HepG2 (cell line): Measurements from ENCODE around the gene PGA4. TPM values are rescaled to one million over a fixed set of nuclear protein-coding genes. Genes with fewer than 3 reads are reported as not detected.

ENCODE experiments used
- HES4 ChIP-seq: sonication (generic); formaldehyde crosslinking; IDR thresholded peaks from 2 replicates; pipeline ENCODE4 v1.9.0; 2021; ENCODE audit warnings: mild to moderate bottlenecking, missing genetic modification reagents, borderline replicate concordance
- ISX ChIP-seq: sonication (generic); formaldehyde crosslinking; conservative IDR thresholded peaks from 2 replicates; pipeline ENCODE4 v1.5.0; 2020; ENCODE audit warnings: missing genetic modification reagents
- KDM5B ChIP-seq: sonication (generic); formaldehyde crosslinking; IDR thresholded peaks from 2 replicates; pipeline ENCODE4 v1.4.0; 2020; ENCODE audit warnings: missing genetic modification reagents, mild to moderate bottlenecking, borderline replicate concordance
- PHF20 ChIP-seq: sonication (generic); formaldehyde crosslinking; IDR thresholded peaks from 2 replicates; pipeline ENCODE4 v1.5.0; 2020; ENCODE audit warnings: mild to moderate bottlenecking, missing genetic modification reagents
- POLR2AphosphoS5 ChIP-seq: IDR thresholded peaks from 2 replicates; pipeline ENCODE4 v1.6.1; 2012; ENCODE audit warnings: low read depth, low read length
- ZFP36L1 ChIP-seq: sonication (generic); formaldehyde crosslinking; IDR thresholded peaks from 2 replicates; pipeline ENCODE4 v1.8.0; 2022; ENCODE audit warnings: mild to moderate bottlenecking, missing genetic modification reagents, moderate library complexity
- ZNF672 ChIP-seq: sonication (generic); formaldehyde crosslinking; IDR thresholded peaks from 2 replicates; pipeline ENCODE4 v1.8.1; 2022; ENCODE audit warnings: missing genetic modification reagents
- ZNF788 ChIP-seq: sonication (generic); formaldehyde crosslinking; IDR thresholded peaks from 2 replicates; pipeline ENCODE4 v1.5.0; 2020; ENCODE audit warnings: mild to moderate bottlenecking, missing genetic modification reagents, borderline replicate concordance
- ZNF839 ChIP-seq: sonication (generic); formaldehyde crosslinking; IDR thresholded peaks from 2 replicates; pipeline ENCODE4 v1.4.0; 2020; ENCODE audit warnings: missing genetic modification reagents, mild to moderate bottlenecking, borderline replicate concordance
- polyA plus RNA-seq, 8 experiments: library from polyadenylated mRNA; depleted of rRNA in 3 of 8; stranded (reverse) in 7 of 8; unstranded in 1 of 8; fragments of >200 nt; fragmentation: Illumina TruSeq in 4 of 8; extraction: Trizol in 4 of 8; gene quantifications; 2 replicates each; pipeline versions ENCODE4 v1.2.1 to v1.2.3, GENCODE V29; 2011 to 2016; ENCODE audit warnings: low read depth in 4 of 8, missing spikeins in 1 of 8, mixed read lengths in 1 of 8; ENCODE audit not compliant: insufficient read depth in 1 of 8
- total RNA-seq, 5 experiments: library from RNA; depleted of rRNA; stranded (reverse); fragments of >200 nt; fragmentation: Illumina TruSeq; extraction: Trizol; gene quantifications; 2 replicates each; pipeline ENCODE4 v1.2.3, GENCODE V29; 2016; ENCODE audit warnings: low read depth in 1 of 5
- TF ChIP-seq, protein P1 (sequence below): sonication (generic); formaldehyde crosslinking; IDR thresholded peaks from 2 replicates; pipeline ENCODE4 v1.4.0; 2020; ENCODE audit warnings: missing genetic modification reagents, borderline replicate concordance
- TF ChIP-seq, protein P2 (sequence below): IDR thresholded peaks from 2 replicates; pipeline ENCODE4 v1.6.1; 2016; ENCODE audit warnings: missing compliant biosample characterization, missing genetic modification reagents, borderline replicate concordance
- TF ChIP-seq, protein P3 (sequence below): sonication (generic); formaldehyde crosslinking; IDR thresholded peaks from 2 replicates; pipeline ENCODE4 v1.5.1; 2020; ENCODE audit warnings: mild to moderate bottlenecking, missing genetic modification reagents
- TF ChIP-seq, protein P4 (sequence below): sonication (generic); formaldehyde crosslinking; IDR thresholded peaks from 2 replicates; pipeline ENCODE4 v1.4.0; 2020; ENCODE audit warnings: missing genetic modification reagents
- TF ChIP-seq, protein P5 (sequence below): sonication (generic); formaldehyde crosslinking; IDR thresholded peaks from 2 replicates; pipeline ENCODE4 v1.4.0; 2020; ENCODE audit warnings: missing genetic modification reagents

PGA4 gene
- total and polyA plus RNA-seq, 2 of the 13 experiments (the other 11 are each of a cell fraction or from before 2014, with no cell fraction given) = not detected

DNA sequence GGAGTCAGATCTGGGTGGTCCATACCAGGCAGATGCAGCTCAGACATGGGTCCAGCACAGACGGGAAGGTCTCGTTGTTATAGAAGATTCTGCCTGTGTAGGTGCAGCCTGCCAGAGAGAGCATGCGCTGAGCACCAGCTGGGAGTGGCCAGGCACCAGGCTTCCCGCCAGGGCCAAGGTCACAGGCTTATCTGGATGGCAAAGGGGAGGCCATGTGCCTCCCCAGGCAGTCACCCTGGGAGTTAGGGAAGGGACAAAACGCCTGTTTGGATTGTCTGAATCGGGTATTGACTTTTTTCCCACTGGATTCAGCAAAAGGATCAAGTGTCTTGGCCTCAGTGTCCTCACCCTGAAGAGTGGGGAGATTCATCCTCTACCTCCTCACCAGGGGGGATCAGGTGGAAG, 45.3 kb downstream of the PGA4 start (continued):
- TF ChIP-seq, protein P1, sequence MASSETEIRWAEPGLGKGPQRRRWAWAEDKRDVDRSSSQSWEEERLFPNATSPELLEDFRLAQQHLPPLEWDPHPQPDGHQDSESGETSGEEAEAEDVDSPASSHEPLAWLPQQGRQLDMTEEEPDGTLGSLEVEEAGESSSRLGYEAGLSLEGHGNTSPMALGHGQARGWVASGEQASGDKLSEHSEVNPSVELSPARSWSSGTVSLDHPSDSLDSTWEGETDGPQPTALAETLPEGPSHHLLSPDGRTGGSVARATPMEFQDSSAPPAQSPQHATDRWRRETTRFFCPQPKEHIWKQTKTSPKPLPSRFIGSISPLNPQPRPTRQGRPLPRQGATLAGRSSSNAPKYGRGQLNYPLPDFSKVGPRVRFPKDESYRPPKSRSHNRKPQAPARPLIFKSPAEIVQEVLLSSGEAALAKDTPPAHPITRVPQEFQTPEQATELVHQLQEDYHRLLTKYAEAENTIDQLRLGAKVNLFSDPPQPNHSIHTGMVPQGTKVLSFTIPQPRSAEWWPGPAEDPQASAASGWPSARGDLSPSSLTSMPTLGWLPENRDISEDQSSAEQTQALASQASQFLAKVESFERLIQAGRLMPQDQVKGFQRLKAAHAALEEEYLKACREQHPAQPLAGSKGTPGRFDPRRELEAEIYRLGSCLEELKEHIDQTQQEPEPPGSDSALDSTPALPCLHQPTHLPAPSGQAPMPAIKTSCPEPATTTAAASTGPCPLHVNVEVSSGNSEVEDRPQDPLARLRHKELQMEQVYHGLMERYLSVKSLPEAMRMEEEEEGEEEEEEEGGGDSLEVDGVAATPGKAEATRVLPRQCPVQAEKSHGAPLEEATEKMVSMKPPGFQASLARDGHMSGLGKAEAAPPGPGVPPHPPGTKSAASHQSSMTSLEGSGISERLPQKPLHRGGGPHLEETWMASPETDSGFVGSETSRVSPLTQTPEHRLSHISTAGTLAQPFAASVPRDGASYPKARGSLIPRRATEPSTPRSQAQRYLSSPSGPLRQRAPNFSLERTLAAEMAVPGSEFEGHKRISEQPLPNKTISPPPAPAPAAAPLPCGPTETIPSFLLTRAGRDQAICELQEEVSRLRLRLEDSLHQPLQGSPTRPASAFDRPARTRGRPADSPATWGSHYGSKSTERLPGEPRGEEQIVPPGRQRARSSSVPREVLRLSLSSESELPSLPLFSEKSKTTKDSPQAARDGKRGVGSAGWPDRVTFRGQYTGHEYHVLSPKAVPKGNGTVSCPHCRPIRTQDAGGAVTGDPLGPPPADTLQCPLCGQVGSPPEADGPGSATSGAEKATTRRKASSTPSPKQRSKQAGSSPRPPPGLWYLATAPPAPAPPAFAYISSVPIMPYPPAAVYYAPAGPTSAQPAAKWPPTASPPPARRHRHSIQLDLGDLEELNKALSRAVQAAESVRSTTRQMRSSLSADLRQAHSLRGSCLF (CRISPR knock-in tag) = no peak
- TF ChIP-seq ISX (CRISPR knock-in tag) = no peak
- no peak for TF ChIP-seq ZNF839 (CRISPR knock-in tag)
- TF ChIP-seq, protein P2, sequence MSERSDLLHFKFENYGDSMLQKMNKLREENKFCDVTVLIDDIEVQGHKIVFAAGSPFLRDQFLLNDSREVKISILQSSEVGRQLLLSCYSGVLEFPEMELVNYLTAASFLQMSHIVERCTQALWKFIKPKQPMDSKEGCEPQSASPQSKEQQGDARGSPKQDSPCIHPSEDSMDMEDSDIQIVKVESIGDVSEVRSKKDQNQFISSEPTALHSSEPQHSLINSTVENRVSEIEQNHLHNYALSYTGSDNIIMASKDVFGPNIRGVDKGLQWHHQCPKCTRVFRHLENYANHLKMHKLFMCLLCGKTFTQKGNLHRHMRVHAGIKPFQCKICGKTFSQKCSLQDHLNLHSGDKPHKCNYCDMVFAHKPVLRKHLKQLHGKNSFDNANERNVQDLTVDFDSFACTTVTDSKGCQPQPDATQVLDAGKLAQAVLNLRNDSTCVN (CRISPR knock-in tag) = peak; percentile 29; the same call in 1 of the 2 replicates
- TF ChIP-seq ZNF788 (CRISPR knock-in tag) = peak; percentile 36; the same call in 1 of the 2 replicates
- TF ChIP-seq, protein P3, sequence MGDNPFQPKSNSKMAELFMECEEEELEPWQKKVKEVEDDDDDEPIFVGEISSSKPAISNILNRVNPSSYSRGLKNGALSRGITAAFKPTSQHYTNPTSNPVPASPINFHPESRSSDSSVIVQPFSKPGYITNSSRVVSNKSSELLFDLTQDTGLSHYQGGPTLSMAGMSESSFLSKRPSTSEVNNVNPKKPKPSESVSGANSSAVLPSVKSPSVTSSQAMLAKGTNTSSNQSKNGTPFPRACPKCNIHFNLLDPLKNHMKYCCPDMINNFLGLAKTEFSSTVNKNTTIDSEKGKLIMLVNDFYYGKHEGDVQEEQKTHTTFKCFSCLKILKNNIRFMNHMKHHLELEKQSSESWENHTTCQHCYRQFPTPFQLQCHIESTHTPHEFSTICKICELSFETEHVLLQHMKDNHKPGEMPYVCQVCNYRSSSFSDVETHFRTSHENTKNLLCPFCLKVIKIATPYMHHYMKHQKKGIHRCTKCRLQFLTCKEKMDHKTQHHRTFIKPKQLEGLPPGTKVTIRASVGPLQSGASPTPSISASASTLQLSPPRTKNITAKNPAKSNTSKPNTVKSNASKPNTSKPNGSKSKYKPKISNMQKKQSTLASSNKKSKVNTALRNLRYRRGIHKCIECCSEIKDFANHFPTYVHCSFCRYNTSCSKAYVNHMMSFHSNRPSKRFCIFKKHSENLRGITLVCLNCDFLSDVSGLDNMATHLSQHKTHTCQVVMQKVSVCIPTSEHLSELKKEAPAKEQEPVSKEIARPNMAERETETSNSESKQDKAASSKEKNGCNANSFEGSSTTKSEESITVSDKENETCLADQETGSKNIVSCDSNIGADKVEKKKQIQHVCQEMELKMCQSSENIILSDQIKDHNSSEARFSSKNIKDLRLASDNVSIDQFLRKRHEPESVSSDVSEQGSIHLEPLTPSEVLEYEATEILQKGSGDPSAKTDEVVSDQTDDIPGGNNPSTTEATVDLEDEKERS = peak; percentile 89; the same call in 1 of the 2 replicates
- TF ChIP-seq, protein P4, sequence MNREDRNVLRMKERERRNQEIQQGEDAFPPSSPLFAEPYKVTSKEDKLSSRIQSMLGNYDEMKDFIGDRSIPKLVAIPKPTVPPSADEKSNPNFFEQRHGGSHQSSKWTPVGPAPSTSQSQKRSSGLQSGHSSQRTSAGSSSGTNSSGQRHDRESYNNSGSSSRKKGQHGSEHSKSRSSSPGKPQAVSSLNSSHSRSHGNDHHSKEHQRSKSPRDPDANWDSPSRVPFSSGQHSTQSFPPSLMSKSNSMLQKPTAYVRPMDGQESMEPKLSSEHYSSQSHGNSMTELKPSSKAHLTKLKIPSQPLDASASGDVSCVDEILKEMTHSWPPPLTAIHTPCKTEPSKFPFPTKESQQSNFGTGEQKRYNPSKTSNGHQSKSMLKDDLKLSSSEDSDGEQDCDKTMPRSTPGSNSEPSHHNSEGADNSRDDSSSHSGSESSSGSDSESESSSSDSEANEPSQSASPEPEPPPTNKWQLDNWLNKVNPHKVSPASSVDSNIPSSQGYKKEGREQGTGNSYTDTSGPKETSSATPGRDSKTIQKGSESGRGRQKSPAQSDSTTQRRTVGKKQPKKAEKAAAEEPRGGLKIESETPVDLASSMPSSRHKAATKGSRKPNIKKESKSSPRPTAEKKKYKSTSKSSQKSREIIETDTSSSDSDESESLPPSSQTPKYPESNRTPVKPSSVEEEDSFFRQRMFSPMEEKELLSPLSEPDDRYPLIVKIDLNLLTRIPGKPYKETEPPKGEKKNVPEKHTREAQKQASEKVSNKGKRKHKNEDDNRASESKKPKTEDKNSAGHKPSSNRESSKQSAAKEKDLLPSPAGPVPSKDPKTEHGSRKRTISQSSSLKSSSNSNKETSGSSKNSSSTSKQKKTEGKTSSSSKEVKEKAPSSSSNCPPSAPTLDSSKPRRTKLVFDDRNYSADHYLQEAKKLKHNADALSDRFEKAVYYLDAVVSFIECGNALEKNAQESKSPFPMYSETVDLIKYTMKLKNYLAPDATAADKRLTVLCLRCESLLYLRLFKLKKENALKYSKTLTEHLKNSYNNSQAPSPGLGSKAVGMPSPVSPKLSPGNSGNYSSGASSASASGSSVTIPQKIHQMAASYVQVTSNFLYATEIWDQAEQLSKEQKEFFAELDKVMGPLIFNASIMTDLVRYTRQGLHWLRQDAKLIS (CRISPR knock-in tag) = no peak
- TF ChIP-seq ZNF672 (CRISPR knock-in tag) = no peak
- peak; percentile 58 for TF ChIP-seq POLR2AphosphoS5
- no peak; the same call in 1 of the 2 replicates for TF ChIP-seq KDM5B (CRISPR knock-in tag)
- no peak for TF ChIP-seq ZFP36L1 (CRISPR knock-in tag)
- TF ChIP-seq HES4 (CRISPR knock-in tag) = no peak
- no peak for TF ChIP-seq PHF20 (CRISPR knock-in tag)
- TF ChIP-seq, protein P5, sequence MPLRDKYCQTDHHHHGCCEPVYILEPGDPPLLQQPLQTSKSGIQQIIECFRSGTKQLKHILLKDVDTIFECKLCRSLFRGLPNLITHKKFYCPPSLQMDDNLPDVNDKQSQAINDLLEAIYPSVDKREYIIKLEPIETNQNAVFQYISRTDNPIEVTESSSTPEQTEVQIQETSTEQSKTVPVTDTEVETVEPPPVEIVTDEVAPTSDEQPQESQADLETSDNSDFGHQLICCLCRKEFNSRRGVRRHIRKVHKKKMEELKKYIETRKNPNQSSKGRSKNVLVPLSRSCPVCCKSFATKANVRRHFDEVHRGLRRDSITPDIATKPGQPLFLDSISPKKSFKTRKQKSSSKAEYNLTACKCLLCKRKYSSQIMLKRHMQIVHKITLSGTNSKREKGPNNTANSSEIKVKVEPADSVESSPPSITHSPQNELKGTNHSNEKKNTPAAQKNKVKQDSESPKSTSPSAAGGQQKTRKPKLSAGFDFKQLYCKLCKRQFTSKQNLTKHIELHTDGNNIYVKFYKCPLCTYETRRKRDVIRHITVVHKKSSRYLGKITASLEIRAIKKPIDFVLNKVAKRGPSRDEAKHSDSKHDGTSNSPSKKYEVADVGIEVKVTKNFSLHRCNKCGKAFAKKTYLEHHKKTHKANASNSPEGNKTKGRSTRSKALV (CRISPR knock-in tag) = no peak; the same call in 1 of the 2 replicates
